H1 (cell line): ENCODE results near the gene LRRC63. TPM values are rescaled to one million over a fixed set of nuclear protein-coding genes. Genes with fewer than 3 reads are reported as not detected.

ENCODE experiments used
- CTCF ChIA-PET: fragments of 300-600 bp; sonication (Branson Sonifier 250); formaldehyde crosslinking; loops from one replicate; lab custom pipeline; 2021; ENCODE audit not compliant: partially characterized antibody; lab: Charles Lee
- POLR2A ChIA-PET: fragments of 300-600 bp; sonication (Branson Sonifier 250); formaldehyde crosslinking; loops from one replicate; lab custom pipeline; 2021; ENCODE audit warnings: inconsistent platforms; ENCODE audit not compliant: partially characterized antibody; lab: Charles Lee
- DNase-seq, 2 experiments: peaks; one replicate each; pipeline versions ENCODE4 v3.0.0 to v3.0.0-alpha.2; 2010 to 2022; ENCODE audit warnings: low spot score in 2 of 2, low read depth in 1 of 2, mixed read lengths in 1 of 2
- FAIRE-seq: peaks from 2 replicates; lab custom pipeline; 2011; peaks lifted over from hg19 to GRCh38; lab: Jason Lieb, UNC
- H2AFZ ChIP-seq: 2 replicates; pipeline ENCODE4 v1.8.1; 2012; ENCODE audit warnings: low read length, inconsistent platforms
- H2AK5ac ChIP-seq: 2 replicates; pipeline ENCODE4 v1.6.1; 2013; ENCODE audit warnings: low read depth, low read length
- H2BK120ac ChIP-seq: replicated peaks from 2 replicates; pipeline ENCODE3; 2013; ENCODE audit warnings: low read depth, low read length, inconsistent platforms
- H2BK12ac ChIP-seq: 2 replicates; pipeline ENCODE4 v1.6.1; 2013; ENCODE audit warnings: low read depth, low read length
- H2BK15ac ChIP-seq: 2 replicates; pipeline ENCODE4 v1.6.1; 2013; ENCODE audit warnings: low read length
- H2BK20ac ChIP-seq: 2 replicates; pipeline ENCODE4 v1.6.1; 2013; ENCODE audit warnings: low read length
- H2BK5ac ChIP-seq: 2 replicates; pipeline ENCODE4 v1.6.1; 2013; ENCODE audit warnings: low read depth, low read length
- H3K14ac ChIP-seq: 2 replicates; pipeline ENCODE4 v1.6.1; 2013; ENCODE audit warnings: inconsistent platforms; ENCODE audit not compliant: insufficient read length
- H3K18ac ChIP-seq: 2 replicates; pipeline ENCODE4 v1.6.1; 2013; ENCODE audit warnings: low read length; ENCODE audit errors: extremely low read depth
- H3K23ac ChIP-seq: 2 replicates; pipeline ENCODE4 v1.6.1; 2013; ENCODE audit warnings: inconsistent platforms; ENCODE audit not compliant: insufficient read length
- H3K23me2 ChIP-seq: 2 replicates; pipeline ENCODE4 v1.6.1; 2013; ENCODE audit warnings: low read depth, low read length
- H3K27ac ChIP-seq: 2 replicates; pipeline ENCODE4 v1.6.1; 2011; ENCODE audit warnings: low read depth, low read length, inconsistent platforms
- H3K27me3 ChIP-seq, 4 experiments: replicated peaks in 1 of 4; 1 replicate in 1 of 4; 2 replicates in 3 of 4; pipeline versions ENCODE4 v1.6.1 to v1.8.1; 2011 to 2013; ENCODE audit warnings: low read length in 3 of 4, mild to moderate bottlenecking in 3 of 4, inconsistent platforms in 2 of 4, mixed read lengths in 2 of 4, moderate library complexity in 1 of 4; ENCODE audit not compliant: control insufficient read depth in 3 of 4, insufficient read depth in 3 of 4; ENCODE audit errors: extremely low read depth in 1 of 4
- H3K36me3 ChIP-seq, 4 experiments: 2 replicates each; pipeline versions ENCODE4 v1.6.1 to v1.8.1; 2011 to 2013; ENCODE audit warnings: mild to moderate bottlenecking in 4 of 4, low read length in 3 of 4, moderate library complexity in 2 of 4, control low read depth in 1 of 4, inconsistent platforms in 1 of 4; ENCODE audit not compliant: insufficient read depth in 4 of 4, control insufficient read depth in 2 of 4
- H3K4ac ChIP-seq: replicated peaks from 2 replicates; pipeline ENCODE3; 2013; ENCODE audit warnings: low read length, low read depth, mixed read lengths, inconsistent platforms; ENCODE audit not compliant: insufficient read length
- H3K4me1 ChIP-seq, 4 experiments: replicated peaks in 1 of 4; 1 replicate in 1 of 4; 2 replicates in 3 of 4; pipeline versions ENCODE4 v1.6.1 to v1.8.1; 2011 to 2013; ENCODE audit warnings: low read length in 3 of 4, inconsistent platforms in 2 of 4, mixed read lengths in 1 of 4; ENCODE audit not compliant: insufficient read depth in 4 of 4, control insufficient read depth in 3 of 4
- H3K4me2 ChIP-seq, 2 experiments: 2 replicates each; pipeline versions ENCODE4 v1.6.1 to v1.8.1; 2011 to 2013; ENCODE audit warnings: low read depth in 2 of 2, low read length in 2 of 2, control low read depth in 1 of 2, inconsistent platforms in 1 of 2, mild to moderate bottlenecking in 1 of 2; ENCODE audit not compliant: insufficient read depth in 1 of 2
- H3K4me3 ChIP-seq, 4 experiments: fragments of 200-600, 300-600 bp in 1 of 4; sonication (generic), shearing (Covaris generic), sonication (Bioruptor Twin) in 1 of 4; 2 replicates each; pipeline versions ENCODE4 v1.5.1 to v1.8.1; 2011 to 2016; ENCODE audit warnings: low read length in 4 of 4, low read depth in 3 of 4, control low read depth in 2 of 4, inconsistent platforms in 2 of 4, mild to moderate bottlenecking in 2 of 4, mixed read lengths in 1 of 4, moderate library complexity in 1 of 4; ENCODE audit not compliant: insufficient read depth in 2 of 4; ENCODE audit errors: extremely low read depth in 1 of 4
- H3K56ac ChIP-seq: replicated peaks from 2 replicates; pipeline ENCODE3; 2013; ENCODE audit warnings: low read depth, mild to moderate bottlenecking, mixed read lengths, low read length, inconsistent platforms; ENCODE audit not compliant: insufficient read length
- H3K79me1 ChIP-seq: 2 replicates; pipeline ENCODE4 v1.6.1; 2013; ENCODE audit warnings: low read depth, low read length, control low read depth
- H3K79me2 ChIP-seq, 2 experiments: 2 replicates each; pipeline versions ENCODE4 v1.6.1 to v1.8.1; 2012 to 2013; ENCODE audit warnings: low read length in 2 of 2, mild to moderate bottlenecking in 2 of 2, inconsistent platforms in 1 of 2; ENCODE audit not compliant: insufficient read depth in 2 of 2, control insufficient read depth in 1 of 2
- H3K9ac ChIP-seq, 4 experiments: replicated peaks in 1 of 4; 1 replicate in 1 of 4; 2 replicates in 3 of 4; pipeline versions ENCODE4 v1.6.1 to v1.8.1; 2011 to 2013; ENCODE audit warnings: low read depth in 3 of 4, low read length in 3 of 4, control low read depth in 2 of 4, mild to moderate bottlenecking in 2 of 4, moderate library complexity in 2 of 4, inconsistent platforms in 1 of 4; ENCODE audit errors: extremely low read depth in 1 of 4
- H3K9me3 ChIP-seq, 2 experiments: 2 replicates each; pipeline versions ENCODE4 v1.6.1 to v1.8.1; 2012 to 2013; ENCODE audit warnings: mild to moderate bottlenecking in 2 of 2, moderate library complexity in 2 of 2, control low read depth in 1 of 2, inconsistent platforms in 1 of 2, low read depth in 1 of 2, low read length in 1 of 2, mixed read lengths in 1 of 2; ENCODE audit not compliant: insufficient read depth in 2 of 2
- H4K20me1 ChIP-seq, 2 experiments: replicated peaks in 1 of 2; 2 replicates each; pipeline versions ENCODE3 to v1.8.1; 2011 to 2013; ENCODE audit warnings: inconsistent platforms in 2 of 2, low read length in 2 of 2, mild to moderate bottlenecking in 1 of 2; ENCODE audit not compliant: insufficient read depth in 2 of 2, control insufficient read depth in 1 of 2
- H4K5ac ChIP-seq: 2 replicates; pipeline ENCODE4 v1.6.1; 2013; ENCODE audit warnings: low read length, low read depth, mixed read lengths, inconsistent platforms; ENCODE audit not compliant: insufficient read length
- H4K8ac ChIP-seq: 2 replicates; pipeline ENCODE4 v1.8.0; 2013; ENCODE audit warnings: mild to moderate bottlenecking, moderate library complexity, low read length, inconsistent platforms; ENCODE audit not compliant: insufficient read depth; ENCODE audit errors: extremely low read depth
- H4K91ac ChIP-seq: replicated peaks from 2 replicates; pipeline ENCODE3; 2013; ENCODE audit warnings: low read length, mixed read lengths, inconsistent platforms; ENCODE audit not compliant: insufficient read length
- CBX5 ChIP-seq: fragments of 300-800, 300-1000 bp; sonication (generic); IDR thresholded peaks from 2 replicates; pipeline ENCODE4 v1.7.1; 2016; ENCODE audit warnings: antibody characterized with exemption, low read length, low read depth
- HDAC2 ChIP-seq, 2 experiments: fragments of 300-600 bp in 1 of 2; sonication (generic) in 1 of 2; IDR thresholded peaks; 2 replicates each; pipeline ENCODE4 v1.6.1; 2011 to 2012; ENCODE audit warnings: low read depth in 2 of 2, low read length in 2 of 2, mild to moderate bottlenecking in 2 of 2, moderate library complexity in 2 of 2, borderline replicate concordance in 1 of 2, inconsistent platforms in 1 of 2
- JUN ChIP-seq: IDR thresholded peaks from 2 replicates; pipeline ENCODE4 v1.6.1; 2011; ENCODE audit warnings: low read depth, mild to moderate bottlenecking, improper control_type of control experiment, low read length
- RAD21 ChIP-seq, 2 experiments: IDR thresholded peaks in 1 of 2; conservative IDR thresholded peaks in 1 of 2; 2 replicates each; pipeline ENCODE4 v1.6.1; 2011; ENCODE audit warnings: low read depth in 2 of 2, low read length in 2 of 2, improper control_type of control experiment in 1 of 2, inconsistent platforms in 1 of 2, mild to moderate bottlenecking in 1 of 2, moderate library complexity in 1 of 2
- WGBS, 2 experiments: shearing (Covaris generic) in 1 of 2; methylation state at CpG; one replicate each; pipeline versions ENCODE4 v1.1.6 to v1.1.7; 2013 to 2015; ENCODE audit warnings: low lambda C conversion rate in 2 of 2, mixed read lengths in 2 of 2, inconsistent platforms in 1 of 2, low coverage in 1 of 2, missing lambda C conversion rate in 1 of 2; ENCODE audit not compliant: insufficient replicate concordance in 2 of 2, insufficient coverage in 1 of 2, insufficient read length in 1 of 2; ENCODE audit errors: extremely low coverage in 1 of 2, missing lambda C conversion rate in 1 of 2; 5-methylcytosine and 5-hydroxymethylcytosine counted together
- polyA plus RNA-seq, 7 experiments: library from polyadenylated mRNA; depleted of rRNA in 3 of 7; stranded (reverse) in 5 of 7; unstranded in 2 of 7; fragments of >200 nt in 5 of 7; fragments of 200-250 nt in 2 of 7; gene quantifications; 1 replicate in 5 of 7; 2 replicates in 1 of 7; 4 replicates in 1 of 7; pipeline versions ENCODE4 v1.2.1 to v1.2.3, GENCODE V29; 2011 to 2013; ENCODE audit warnings: missing spikeins in 2 of 7, mixed read lengths in 2 of 7
- total RNA-seq: library from RNA; stranded (reverse); fragmentation: NEBNext Ultra II Directional; extraction: Animal tissue kit (Norgen Biotek cat#: 25700); gene quantifications from 2 replicates; pipeline ENCODE4 v1.2.1, GENCODE V29; 2021

The LRRC63 gene
- total and polyA plus RNA-seq, 2 of the 8 experiments (the other 6 are each of a cell fraction or from before 2014, with no cell fraction given), result not detected

DNA sequence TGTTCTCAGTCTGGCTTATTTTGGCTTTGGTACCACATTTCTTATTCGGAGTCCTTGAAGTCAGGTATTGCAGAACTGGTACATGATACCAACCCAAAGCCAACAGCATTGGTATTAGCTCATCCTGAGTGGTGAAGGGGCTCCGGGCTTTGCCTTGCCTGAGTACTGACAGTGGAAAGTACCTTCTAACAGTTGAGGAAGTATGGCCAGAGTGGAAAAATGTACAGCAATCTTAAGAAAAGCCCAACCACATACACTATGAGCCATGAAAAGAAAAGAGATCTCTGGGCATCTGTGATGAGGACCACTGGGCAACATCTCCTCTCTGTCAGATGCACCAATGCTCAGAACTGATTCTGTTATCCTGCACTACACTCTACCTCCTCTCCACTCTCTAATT, 38.1 kb upstream of the LRRC63 start:
- ChIA-PET CTCF (interaction anchor here (0.6 to 1.4 kb wide), 7 partner anchors 9 to 1623 kb away, joined by 3 to 5 read pairs (median 3); no protein-coding TSS in a partner anchor), POLR2A (no interaction called here)
- DNase-seq (no peak), FAIRE-seq (no peak)
- Histone ChIP-seq H4K91ac (no peak overlapping the region), H3K4ac (no peak overlapping the region), H2BK5ac (no peak overlapping the region), H3K23me2 (no peaks in the 10 kb centered on the region), H2BK20ac (no peak overlapping the region), H3K27ac (no peak overlapping the region), H3K14ac (no peak overlapping the region), H3K23ac (no peak overlapping the region), H2BK12ac (no peak overlapping the region), H3K9ac (peak overlapping the region in 1 of 4 experiments; percentile 8; a peak in 1 of 7 replicates), H3K18ac (no peak overlapping the region), H3K36me3 (no peaks in the 10 kb centered on the region), H4K5ac (no peak overlapping the region), H3K56ac (no peak overlapping the region), H4K20me1 (no peaks in the 10 kb centered on the region), H3K9me3 (no peaks in the 10 kb centered on the region), H3K4me2 (no peak overlapping the region), H3K79me2 (no peaks in the 10 kb centered on the region), H3K4me3 (no peak overlapping the region), H3K4me1 (peaks cover 0 to 6% (median 2%) of the 10 kb centered on the region in 4 experiments; a peak in 2 of 7 replicates), H2AFZ (no peak overlapping the region), H4K8ac (no peak overlapping the region), H3K79me1 (no peaks in the 10 kb centered on the region), H2BK15ac (no peak overlapping the region), H3K27me3 (peaks cover 0 to 4% (median 0%) of the 10 kb centered on the region in 4 experiments; a peak in 1 of 7 replicates), H2BK120ac (no peak overlapping the region), H2AK5ac (no peak overlapping the region)
- TF ChIP-seq CBX5 (no peak), RAD21 (IDR thresholded peaks at IDR 0.05 in 1 of 2, conservative IDR thresholded peaks at IDR 0.05 in 1 of 2; ENCODE audit: low read depth in 2 of 2, low read length in 2 of 2) (no peak), JUN (no peak), HDAC2 (IDR thresholded peaks at IDR 0.05; ENCODE audit: borderline replicate concordance in 1 of 2, low read depth in 2 of 2, low read length in 2 of 2) (no peak)
- 95% methylated on average over 2 of the region's 2 CpGs; no CpG with 5 or more reads in 1 of the 2 experiments for WGBS, 2 experiments
